HG03280 (cell line): ENCODE data around the gene FRS3.
A peak's percentile ranks its signal among the peaks of the same experiment; 100 is the strongest.

Source experiments
- ATAC-seq: cut with Tn5 transposase; IDR thresholded peaks from one replicate; pipeline ENCODE4 v1.9.1; 2021; ENCODE audit warnings: mild to moderate bottlenecking, moderate library complexity; ENCODE audit not compliant: unreplicated experiment

The FRS3 gene

GRCh38 chr6:41791305-41791704, 11.6 kb upstream of the FRS3 start:
- no peak for ATAC-seq

- no peak for ATAC-seq
Measured at GRCh38 chr6:41790045-41790444, 10.3 kb upstream of the FRS3 start.

- no peak for ATAC-seq
Measured at GRCh38 chr6:41789390-41789724, 9.7 kb upstream of the FRS3 start.

GRCh38 chr6:41787219-41787917, 7.7 kb upstream of the FRS3 start, which contains the start of gene TOMM6:
TSS of gene TOMM6 (plus strand) at chr6:41787694. CDS start at chr6:41787698, 4 bp downstream.
- ATAC-seq, result peak; percentile 84

GRCh38 chr6:41786451-41787218, 6.9 kb upstream of the FRS3 start:
- peak; percentile 63 for ATAC-seq

GRCh38 chr6:41785689-41786450, 6.2 kb upstream of the FRS3 start:
- no peak for ATAC-seq

GRCh38 chr6:41785254-41785653, 5.6 kb upstream of the FRS3 start:
- ATAC-seq, result no peak

- no peak for ATAC-seq
Measured at GRCh38 chr6:41784581-41785171, 5.0 kb upstream of the FRS3 start.

- no peak for ATAC-seq
Measured at GRCh38 chr6:41783106-41783780, 3.5 kb upstream of the FRS3 start.

GRCh38 chr6:41781366-41781730, 1.6 kb upstream of the FRS3 start:
- ATAC-seq, result no peak

GRCh38 chr6:41780551-41781365, 1.1 kb upstream of the FRS3 start, which contains the start of gene PRICKLE4:
TSS of gene PRICKLE4 (plus strand) at chr6:41780782. CDS start at chr6:41783474, 2,692 bp downstream.
- ATAC-seq, result no peak

- ATAC-seq, result no peak
Measured at GRCh38 chr6:41779336-41779735, 364 bp downstream of the FRS3 start.

- ATAC-seq, result no peak
Measured at GRCh38 chr6:41778895-41779294, 805 bp downstream of the FRS3 start.

- no peak for ATAC-seq
Measured at GRCh38 chr6:41777551-41778285, 2.0 kb downstream of the FRS3 start.

- ATAC-seq, result no peak
Measured at GRCh38 chr6:41775293-41775882, 4.3 kb downstream of the FRS3 start.

GRCh38 chr6:41774841-41775240, 4.9 kb downstream of the FRS3 start:
- no peak for ATAC-seq

- ATAC-seq, result no peak
Measured at GRCh38 chr6:41771058-41771983, 8.4 kb downstream of the FRS3 start.
